ENCODE measurements around the gene PDE6G.

PDE6G gene

DNA sequence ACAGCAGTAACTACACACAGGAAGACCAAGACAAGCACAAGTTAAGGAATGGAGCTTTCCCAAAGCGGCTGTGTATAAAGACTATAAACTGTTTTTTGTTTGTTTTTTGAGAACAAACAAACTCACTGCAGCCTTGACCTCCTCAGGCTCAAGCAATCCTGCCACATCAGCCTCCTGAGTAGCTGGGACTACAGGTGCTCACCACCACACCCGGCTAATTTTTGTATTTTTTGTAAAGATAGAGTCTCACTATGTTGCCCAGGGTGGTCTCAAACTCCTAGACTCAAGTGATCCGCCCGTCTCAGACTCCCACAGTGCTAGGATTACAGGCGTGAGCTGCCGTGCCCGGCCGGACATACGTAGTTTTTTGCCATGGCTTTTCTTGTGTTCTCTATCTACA, 4.1 kb upstream of the PDE6G start:
- DNase-seq = no peak

DNA sequence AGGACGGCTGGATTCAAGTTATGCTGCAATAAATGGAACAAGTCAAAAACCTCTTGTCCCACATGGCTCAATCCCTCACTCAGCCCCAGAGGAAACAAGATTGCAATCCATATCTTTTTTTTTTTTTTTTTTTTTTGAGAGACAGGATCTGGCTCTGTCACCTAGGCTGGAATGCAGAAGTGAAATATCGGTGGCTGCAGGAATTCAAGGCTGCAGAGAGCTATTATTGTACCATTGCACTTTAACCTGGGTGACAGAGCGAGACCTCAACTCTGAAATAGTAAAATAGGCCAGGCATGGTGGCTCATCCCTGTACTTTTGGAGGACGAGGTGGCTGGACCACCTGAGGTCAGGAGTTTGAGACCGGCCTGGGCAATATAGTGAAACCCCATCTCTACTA, 2.7 kb upstream of the PDE6G start:
- no peak for DNase-seq

DNA sequence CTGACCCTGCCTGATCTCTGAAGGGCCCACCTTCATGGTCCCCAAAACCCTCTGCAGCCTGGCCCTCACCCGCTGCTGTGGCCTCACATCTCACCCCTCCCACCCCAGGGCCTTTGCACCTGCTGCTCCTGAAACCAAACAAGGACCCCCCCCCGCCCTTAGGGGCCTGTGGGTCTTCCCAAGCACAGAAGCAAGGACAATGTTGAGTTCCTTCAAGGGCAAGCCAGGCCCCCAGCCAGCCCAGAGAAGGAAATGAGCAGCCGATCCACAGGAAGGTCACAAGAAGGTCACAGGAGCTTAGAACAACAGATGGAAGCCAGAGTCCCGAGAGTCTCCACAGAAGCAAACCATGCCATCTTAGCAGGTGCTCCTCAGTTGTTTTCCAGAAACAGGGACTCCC, 493 bp upstream of the PDE6G start:
- DNase-seq = no peak

DNA sequence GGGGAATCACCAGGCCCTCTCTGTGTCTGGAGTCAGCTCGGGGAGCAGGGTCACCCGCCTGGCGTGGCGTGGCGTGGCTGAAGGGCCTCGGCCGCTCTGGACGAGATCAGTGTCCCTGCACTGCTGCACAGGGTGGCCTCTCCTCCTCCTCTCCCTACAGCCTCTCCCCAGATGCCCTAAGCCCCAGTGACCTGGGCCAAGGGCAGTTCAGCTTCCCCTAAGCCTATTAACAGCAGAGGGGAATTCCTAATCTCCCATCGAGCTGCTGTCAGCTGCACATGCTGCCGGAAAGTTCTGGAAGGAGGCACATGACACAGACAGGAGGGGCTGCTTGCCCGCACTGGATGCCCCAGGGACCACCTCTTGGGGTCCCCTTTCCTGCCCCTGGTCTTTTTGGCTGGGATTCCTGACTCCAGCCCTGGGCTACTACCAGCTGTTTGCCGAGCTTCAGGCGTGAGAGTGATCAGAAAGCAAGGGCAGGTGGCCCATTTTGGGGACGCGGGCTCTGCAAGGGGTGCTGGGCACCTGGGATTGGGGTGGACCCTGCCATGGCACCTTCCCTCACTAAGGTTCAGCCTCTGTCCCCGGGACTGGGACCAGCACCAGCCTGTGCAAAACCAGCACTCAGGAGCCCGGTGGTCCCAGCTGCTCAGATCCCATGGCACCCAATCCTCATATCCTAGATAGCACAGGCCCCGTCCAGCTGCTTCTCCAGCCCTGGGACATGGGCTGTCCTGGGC, 794 bp downstream of the PDE6G start:
- DNase-seq = no peak

DNA sequence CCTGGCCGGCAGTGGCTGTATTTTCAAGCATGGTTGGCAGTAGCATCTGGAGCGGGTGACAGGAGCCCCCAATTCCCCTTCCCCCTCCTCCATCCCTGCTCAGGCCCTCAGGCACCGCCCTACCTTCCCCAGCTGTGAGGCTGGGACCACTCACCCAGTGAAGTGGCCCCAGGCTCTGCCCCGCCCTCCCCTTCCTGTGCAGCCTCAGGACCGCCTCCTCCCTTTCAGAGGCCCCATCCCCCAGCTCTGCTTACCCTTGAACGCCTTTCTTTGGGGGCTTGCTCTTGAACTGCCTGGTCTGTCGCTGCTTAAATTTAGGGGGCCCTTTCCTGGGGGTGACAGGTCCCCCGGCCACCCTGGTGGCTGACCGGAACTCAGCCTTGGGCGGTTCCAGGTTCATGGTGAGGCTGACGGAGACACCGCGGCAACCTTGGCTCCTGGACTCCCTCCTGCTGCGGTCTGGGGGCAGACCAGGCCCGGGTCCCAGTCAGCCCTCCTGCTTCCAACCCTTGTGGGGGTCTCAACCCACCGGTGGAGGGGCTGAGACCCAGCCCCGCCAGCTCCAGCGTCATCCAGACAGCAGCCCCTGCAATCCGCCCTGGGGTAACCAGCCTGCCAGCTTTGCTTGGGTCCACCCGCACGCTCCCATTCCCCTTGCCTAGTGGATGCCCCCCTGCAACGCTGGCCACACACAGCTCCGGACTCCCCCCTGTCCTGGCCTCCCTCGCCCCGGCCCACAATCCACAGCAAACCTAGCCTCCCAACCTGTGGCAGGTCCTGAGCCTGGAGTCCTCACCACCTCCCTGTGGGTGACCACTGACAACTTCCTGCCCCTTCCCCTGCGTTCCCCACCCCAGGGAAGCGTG, 3.2 kb downstream of the PDE6G start:
- peak; percentile 13 for DNase-seq

DNA sequence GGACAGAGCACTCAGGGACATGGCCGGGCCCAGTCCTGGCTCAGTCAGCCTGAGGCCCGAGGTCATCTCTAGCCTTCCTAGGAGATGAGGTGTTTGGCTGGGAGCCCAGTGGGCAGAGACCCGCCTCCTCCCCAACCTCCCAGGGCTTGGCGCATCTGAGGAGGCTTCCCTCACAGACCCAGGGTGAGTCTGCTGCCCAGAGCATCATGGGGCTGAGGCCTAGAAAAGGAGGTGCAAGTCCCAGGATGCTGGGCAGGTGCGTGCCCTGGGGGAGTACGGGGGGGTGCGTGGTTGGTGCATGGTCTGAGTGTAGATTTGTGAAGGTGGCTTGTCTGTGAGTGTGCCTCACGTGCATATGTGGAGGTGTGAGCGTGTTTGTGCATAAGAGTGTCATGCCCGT, 4.7 kb downstream of the PDE6G start:
- DNase-seq = no peak

DNA sequence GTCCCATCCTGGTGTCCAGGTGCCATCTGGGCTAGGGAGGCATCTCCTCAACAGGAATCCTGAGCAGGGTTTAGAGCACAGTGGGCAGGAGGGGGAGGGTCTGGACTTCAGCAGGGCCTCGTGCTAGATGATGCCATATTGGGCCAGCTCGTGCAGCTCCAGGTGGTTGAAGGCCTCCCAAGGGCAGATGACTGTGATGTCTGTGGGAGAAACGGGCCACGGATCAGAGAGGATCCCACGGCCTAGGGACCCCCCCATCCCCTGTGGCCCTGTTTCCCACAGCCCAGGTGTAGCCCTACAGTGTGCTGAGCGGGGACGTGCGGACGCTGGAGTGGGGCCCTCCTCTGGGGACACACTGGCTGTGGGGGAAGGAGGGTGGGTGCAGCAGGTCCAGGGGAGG, 5.4 kb downstream of the PDE6G start:
- DNase-seq = no peak

DNA sequence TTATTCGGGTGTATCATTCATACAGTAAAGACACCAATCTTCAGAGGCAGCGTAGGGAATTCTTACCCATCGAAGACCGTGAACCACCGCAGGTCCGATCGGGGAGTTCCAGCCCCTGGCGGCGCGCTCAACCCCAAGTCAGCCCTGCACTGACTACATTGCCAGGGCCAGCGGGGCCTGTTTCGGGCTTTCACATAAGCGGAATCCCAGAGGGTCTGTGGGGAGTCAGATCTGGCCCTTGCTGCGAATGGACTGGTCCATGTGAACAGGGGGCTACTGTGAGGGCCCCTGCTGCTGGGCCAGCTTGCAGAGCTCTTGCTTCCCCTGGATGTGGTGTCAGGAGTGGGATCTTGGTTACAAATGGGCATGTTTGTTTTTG, 7.6 kb downstream of the PDE6G start:
- no peak for DNase-seq

DNA sequence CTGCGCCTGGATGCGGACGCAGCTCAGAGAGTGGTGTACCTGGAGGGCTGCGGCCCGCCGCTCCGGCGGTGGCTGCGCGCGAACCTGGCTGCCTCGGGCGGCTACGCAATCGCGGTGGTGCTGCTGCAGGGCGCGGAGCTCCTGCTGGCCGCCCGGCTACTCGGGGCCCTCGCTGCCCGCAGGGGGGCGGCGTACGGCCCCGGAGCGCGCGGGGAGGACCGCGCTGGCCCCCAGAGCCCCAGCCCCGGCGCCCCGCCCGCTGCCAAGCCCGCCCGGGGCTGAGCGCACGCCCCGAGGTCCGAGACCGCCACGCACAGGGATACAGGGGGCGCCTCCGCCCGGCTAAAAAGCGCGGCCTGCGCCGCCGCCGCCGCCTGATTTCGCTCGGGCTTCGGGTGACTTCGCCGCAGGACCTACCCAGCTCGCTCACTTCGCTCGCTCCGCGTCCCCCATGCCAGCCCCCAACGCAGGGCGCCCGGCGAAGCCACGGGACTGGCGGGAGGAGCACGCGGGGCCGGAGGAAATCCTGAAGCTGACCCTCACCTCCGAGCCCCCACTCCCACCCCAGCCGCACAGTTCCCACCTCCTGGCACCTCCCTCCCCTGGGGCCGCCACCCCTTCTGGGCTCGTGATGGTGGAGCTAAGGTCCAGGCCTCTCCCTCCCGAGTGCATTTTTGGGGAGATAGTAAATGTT, 8.2 kb downstream of the PDE6G start:
- no peak for DNase-seq

DNA sequence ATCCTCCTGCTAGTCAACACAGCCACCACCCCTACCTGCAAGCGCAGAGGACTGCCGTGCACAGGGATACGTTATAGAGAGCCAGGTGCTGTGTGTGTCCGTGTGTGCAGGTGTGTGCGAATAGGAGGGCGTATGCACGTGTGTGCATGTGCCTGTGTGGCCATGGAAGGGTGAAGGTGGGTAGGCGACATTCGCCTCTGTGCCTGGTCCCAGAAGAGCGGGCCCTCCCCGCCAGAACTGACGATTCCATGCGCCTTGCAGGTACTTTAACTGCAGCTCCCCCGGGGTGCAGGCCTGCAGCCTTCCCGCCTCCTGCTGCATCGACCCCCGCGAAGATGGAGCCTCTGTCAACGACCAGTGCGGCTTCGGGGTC, 8.7 kb downstream of the PDE6G start:
- no peak for DNase-seq

DNA sequence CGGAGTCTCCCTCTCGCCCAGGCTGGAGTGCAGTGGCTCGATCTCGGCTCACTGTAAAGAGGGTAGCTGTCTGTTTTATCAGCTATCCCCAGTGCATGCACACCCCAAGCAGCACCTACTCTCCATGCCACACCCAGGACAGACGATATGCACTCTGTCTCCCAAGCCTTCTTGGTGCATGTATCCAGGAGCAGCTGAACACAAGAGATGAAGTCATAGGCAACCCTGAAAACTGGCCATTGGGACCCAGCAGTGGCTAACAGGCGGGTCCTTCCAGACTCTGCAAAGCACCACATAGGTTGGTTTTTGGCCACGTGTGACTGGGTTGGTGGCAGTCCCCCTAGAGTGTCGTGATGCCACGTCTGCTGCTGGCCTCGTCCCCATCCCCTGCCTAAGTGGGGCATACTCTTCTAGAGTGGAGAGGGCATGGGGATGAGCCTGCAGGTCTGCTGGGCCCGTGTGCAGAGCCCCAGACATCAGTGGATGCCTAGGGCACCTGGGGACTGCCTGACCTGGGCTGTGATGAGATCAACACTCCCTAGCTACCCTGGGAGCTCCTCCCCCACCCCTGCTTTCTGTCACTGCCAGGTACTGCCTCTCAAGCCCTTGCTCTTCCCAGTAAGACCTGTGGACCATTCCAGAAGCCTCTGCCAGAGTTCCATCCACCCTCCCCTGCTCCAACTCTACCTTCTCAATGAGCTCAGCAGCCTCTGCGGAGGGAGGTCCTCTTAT, 9.3 kb downstream of the PDE6G start:
- DNase-seq = no peak

DNA sequence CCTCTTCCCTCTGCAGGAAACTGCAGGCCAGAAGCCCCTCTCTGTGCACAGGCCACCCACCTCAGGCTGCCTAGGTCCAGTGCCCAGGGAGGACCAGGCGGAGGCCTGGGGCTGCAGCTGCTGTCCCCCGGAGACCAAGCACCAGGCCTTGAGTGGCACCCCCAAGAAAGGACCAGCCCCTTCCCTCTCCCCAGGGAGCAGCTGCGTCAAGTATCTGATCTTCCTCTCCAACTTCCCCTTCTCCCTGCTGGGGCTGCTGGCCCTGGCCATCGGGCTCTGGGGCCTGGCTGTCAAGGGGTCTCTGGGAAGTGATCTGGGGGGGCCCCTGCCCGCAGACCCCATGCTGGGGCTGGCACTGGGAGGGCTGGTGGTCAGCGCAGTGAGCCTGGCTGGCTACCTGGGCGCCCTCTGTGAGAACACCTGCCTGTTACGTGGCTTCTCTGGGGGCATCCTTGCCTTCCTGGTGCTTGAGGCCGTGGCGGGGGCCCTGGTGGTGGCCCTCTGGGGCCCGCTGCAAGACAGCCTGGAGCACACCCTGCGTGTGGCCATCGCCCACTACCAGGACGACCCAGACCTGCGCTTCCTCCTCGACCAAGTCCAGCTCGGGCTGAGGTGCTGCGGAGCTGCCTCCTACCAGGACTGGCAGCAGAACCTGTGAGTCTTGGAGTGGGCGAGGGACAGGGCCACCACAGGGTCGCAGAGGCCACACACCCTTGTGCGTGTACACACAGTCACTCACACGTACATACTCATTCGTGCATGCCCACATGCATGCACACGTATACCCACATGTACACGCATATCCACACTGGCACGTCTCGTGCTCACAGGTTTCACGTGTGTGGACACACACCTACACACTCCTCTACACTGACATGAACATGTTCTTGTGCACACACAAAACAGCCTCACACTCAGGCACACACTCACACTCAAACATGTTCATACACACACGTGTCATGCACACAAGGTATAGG, 11.1 kb downstream of the PDE6G start:
- no peak for DNase-seq

DNA sequence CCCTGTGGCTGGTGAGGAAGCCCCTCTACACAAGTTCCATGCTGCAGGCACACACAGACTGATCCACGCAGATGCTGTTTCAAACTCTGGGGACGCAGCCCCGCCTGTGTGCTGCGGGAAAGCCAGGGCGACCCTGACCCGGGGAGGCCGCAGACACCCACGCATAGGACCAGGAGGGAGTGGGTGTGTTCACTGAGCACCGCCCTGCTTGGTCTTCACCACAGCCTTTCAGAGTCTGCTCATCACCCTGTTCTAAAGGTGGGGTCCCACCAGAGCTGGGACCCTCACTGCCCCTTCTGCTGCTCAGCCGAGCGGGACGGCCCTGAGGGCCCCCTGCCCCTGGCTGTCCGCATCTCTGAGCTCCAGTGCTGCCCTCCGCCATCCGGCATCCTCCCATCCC, 11.8 kb downstream of the PDE6G start:
- DNase-seq = no peak

DNA sequence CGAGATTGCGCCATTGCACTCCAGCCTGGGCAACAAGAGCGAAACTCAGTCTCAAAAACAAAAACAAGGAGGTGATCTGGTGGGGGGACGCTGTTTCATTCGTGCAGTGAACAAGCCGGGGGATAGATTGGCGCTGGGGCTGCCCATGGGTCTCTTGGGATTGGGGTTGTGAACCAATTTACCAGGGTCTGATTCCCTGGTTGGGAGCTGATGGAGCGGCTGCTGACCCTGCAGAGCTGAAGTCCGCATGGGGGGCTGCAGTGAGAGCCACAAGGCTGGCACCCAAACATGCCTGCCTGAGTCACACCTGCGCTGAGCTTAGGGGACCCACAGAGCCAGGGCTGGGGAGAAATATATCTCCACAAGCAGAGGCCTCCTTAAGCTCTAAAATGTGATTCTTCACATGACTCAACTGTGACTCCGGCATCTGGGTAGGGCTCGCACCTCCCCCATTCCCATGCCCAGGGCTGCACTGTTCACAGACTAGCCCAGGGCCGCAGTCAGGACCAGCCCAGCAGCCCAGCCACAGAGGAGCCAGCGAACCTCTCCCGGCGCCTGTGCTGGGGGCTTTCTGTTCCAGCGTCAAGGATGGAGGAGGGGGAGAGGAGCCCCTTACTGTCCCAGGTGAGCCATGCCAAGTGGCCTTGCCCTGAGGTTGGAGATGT, 14.4 kb downstream of the PDE6G start:
- no peak for DNase-seq

DNA sequence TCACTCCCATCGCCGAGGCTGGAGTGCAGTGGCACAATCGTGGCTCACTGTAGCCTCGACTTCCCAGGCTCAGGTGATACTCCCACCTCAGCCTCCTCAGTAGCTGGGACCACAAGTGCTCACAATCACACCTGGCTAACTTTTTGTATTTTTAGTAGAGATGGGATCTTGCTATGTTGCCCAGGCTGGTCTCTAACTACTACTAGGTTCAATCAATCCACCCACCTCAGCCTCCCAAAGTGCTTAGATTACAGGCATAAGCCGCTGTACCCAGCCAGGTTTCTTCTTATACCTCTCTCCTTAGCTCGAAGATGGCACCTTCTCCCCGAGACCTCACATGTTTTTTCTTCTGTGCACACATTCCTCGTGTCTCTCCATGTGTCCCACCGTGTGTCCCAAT, 16.3 kb downstream of the PDE6G start:
- no peak for DNase-seq

DNA sequence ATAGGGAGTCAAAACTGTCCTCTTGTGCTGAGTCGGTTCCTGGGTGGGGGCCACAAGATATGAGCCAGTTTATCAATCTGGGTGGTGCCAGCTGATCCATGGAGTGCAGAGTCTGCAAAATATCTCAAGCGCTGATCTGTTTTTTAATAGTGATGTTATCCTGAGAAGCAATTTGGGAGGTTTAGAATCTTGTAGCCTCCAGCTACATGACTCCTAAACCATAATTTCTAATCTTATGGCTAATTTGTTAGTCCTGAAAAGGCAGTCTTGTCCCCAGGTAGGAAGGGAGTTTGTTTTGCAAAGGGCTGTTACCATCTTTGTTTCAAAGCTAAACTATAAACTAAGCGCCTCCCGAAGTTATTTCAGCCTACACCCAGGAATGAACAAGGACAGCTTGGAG, 17.7 kb downstream of the PDE6G start:
- no peak for DNase-seq

DNA sequence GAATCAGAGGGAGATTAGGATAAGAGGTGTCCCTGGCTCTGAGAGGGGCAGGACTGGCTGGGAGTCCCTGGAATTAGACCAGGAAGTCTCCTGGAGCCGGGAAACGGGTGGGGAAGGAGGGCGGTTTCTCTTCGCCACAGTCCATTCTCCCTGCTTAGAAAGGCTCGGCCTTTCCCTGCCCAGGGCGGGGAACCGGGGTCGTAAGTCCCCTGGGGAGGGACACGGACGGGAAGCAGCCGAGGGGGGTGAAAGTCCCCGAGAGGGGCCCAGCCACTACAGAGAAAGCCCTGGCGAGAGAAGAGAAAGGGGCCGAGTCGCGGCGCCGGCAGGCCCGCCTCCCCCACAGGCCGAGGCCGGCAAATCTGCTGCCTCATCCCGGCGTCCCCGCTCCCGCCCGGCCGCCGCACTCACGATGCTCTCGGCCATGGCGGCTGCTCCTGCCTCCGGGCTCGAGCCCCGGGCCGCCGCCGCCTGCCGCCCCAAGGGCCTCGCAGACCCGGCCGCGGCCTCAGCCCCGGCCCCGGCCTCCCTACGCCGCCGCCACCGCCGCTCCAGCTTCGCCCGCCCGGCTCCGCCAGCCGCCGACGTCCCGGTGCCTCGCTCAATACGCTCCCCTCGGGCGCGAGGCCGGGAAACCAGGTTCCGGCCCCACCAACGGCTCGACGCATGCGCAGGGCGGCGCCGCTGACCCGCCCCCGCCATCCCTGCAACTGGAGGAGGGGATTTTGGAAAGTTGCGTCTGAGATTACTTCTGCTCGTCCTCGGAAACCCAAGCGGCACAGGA, 19.6 kb downstream of the PDE6G start, which contains the start of the genes NPLOC4 and TSPAN10:
TSS of gene NPLOC4 (minus strand) at position 608 of the 784 bp plus-strand sequence. CDS start at position 426, 182 bp downstream.
TSS of gene TSPAN10 (plus strand) at position 692 of the 784 bp plus-strand sequence. CDS start 5,217 bp downstream, outside the sequence.
- DNase-seq = peak; percentile 74

DNA sequence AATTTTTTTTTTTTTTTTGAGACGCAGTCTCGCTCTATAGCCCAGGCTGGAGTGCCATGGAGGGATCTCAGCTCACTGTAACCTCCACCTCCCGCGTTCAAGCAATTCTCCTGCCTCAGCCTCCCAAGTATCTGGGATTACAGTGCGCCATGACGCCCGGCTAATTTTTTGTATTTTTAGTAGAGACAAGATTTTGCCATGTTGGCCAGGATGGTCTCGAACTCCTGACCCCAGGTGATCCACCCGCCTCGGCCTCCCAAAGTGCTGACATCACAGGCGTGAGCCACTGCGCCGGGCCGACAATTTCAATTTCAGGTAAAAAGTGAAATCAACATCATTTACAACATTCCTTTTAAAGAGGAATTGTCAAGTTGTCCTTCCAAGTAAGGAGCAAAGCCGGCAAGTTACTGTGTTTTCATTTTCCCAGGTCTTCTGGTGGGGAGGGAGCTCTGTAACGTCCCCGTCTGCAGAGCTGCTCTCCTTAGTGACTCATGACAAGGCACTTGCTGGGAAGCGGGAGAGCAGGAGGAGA, 20.3 kb downstream of the PDE6G start:
- DNase-seq = no peak

DNA sequence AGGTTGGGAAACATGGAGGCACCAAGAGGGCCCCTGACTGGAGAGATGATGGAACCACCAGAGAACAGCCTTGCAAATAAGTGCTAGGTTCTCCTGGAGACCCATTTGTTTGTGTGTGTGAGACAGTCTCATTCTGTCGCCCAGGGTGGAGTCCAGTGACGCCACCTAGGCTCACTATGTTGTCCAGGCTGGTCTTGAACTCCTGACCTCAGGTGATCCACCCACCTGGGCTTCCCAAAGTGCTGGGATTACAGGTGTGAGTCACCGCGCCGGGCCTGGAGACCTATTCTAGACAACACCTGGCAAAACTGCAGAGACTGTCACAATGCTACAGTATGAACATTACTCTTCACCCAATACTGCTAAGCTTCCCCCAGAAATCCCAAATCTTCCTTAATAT, 20.9 kb downstream of the PDE6G start:
- DNase-seq = no peak

DNA sequence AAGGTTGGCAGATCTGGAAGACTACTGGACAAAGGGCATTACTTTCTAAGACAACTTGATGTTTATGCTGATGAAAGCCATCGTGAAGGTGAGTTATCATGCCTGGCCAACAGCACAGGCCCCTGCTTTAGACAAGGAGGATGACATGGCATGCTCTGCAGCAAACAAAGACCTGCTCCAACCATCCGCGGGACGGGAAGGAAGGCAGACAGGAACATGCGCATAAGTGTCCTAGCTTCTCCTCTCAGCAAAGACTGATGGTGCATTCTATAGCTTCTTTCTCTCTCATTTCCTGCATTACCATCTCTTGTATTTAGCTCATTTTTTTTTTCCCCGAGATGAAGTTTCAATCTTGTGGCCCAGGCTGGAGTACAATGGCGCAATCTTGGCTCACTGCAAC, 24.9 kb downstream of the PDE6G start:
- no peak for DNase-seq

Measured in effector CD8-positive, alpha-beta T cell (primary cell).